Nephron progenitor cell (in vitro differentiated cells): ENCODE results near the gene CLK3.

ENCODE experiments used
- DNase-seq: peaks from one replicate; pipeline ENCODE4 v3.0.0; 2021
- H3K27ac Mint-ChIP-seq: 2 replicates; pipeline ENCODE4 v1.8.0; 2021; ENCODE audit warnings: mild to moderate bottlenecking, moderate library complexity, mixed read lengths
- H3K27me3 Mint-ChIP-seq: 2 replicates; pipeline ENCODE4 v1.8.0; 2021; ENCODE audit warnings: mild to moderate bottlenecking, low read depth, mixed read lengths; ENCODE audit not compliant: poor library complexity
- H3K36me3 Mint-ChIP-seq: 2 replicates; pipeline ENCODE4 v1.8.0; 2021; ENCODE audit warnings: low read depth, mixed read lengths
- H3K4me1 Mint-ChIP-seq: 2 replicates; pipeline ENCODE4 v1.8.0; 2021; ENCODE audit warnings: mixed read lengths
- H3K4me3 Mint-ChIP-seq: 2 replicates; pipeline ENCODE4 v1.8.0; 2021; ENCODE audit warnings: mild to moderate bottlenecking, moderate library complexity, mixed read lengths
- H3K9me3 Mint-ChIP-seq: 2 replicates; pipeline ENCODE4 v1.8.0; 2021; ENCODE audit warnings: mild to moderate bottlenecking, moderate library complexity, mixed read lengths
- TF ChIP-seq, protein P1 (sequence below): fragments of 200-600 bp; sonication (generic); IDR thresholded peaks from 2 replicates; pipeline ENCODE4 v1.5.0; 2021; ENCODE audit warnings: antibody characterized with exemption

CLK3 gene

DNA sequence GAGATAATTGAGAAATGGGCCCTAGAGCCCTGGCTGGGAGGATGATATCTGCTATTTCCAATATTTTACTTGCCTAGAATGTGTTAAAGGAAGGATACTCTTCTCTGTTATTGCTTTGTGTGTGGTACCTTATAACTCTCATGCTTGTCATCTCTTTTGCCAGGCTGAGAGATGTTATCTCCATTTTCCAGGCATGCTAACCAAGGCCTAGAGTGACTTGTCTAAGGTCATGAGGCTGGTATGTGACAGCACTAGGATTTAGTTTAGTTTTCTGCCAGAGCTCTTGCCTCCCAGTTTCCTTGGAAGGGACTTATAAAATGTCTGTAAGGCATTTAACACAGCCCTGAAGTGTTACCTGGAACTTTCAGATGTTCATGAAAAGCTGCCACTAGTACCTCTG lies 1.4 kb downstream of the CLK3 start:
- Mint-ChIP-seq H3K4me1 (peaks cover 54% of the 10 kb centered on the region), H3K27me3 (peaks cover 6% of the 10 kb centered on the region), H3K4me3 (peak overlapping the region; percentile 91), H3K36me3 (peaks cover 24% of the 10 kb centered on the region), H3K9me3 (no peaks in the 10 kb centered on the region), H3K27ac (peak overlapping the region; percentile 93)
- TF ChIP-seq, protein P1, sequence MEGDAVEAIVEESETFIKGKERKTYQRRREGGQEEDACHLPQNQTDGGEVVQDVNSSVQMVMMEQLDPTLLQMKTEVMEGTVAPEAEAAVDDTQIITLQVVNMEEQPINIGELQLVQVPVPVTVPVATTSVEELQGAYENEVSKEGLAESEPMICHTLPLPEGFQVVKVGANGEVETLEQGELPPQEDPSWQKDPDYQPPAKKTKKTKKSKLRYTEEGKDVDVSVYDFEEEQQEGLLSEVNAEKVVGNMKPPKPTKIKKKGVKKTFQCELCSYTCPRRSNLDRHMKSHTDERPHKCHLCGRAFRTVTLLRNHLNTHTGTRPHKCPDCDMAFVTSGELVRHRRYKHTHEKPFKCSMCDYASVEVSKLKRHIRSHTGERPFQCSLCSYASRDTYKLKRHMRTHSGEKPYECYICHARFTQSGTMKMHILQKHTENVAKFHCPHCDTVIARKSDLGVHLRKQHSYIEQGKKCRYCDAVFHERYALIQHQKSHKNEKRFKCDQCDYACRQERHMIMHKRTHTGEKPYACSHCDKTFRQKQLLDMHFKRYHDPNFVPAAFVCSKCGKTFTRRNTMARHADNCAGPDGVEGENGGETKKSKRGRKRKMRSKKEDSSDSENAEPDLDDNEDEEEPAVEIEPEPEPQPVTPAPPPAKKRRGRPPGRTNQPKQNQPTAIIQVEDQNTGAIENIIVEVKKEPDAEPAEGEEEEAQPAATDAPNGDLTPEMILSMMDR, result no peak
- DNase-seq, result no peak

DNA sequence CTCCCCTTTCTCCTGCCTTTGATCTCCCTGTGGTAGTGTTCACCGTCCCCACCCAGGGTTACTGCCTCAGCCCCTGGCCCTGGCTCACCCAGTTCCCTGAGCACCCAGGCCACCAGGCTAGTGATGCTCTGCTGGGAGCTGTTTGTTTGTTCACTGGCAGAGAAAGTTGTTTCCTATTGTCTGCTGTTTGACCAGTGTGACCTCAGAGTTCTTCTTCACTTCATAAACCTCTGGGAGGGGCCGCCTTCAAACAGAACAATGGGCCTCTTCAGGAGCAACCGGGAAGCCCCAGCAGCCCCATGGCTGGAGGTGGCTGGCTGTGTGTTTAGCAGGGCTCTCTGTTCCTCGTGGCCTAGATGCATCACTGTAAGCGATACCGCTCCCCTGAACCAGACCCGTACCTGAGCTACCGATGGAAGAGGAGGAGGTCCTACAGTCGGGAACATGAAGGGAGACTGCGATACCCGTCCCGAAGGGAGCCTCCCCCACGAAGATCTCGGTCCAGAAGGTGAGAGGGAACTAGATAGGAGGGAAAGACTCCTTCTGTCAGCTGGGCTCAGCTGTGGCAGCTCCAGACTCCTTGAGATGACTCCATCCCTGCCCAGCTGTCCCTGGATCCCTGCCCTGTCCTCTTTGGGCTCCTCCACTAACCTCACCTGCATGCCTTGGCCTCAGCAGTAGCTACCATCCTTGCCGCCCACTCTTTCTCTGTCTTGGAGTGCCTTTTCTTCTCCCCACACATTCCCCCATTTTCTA lies 3.4 kb downstream of the CLK3 start:
- TF ChIP-seq, protein P1, result no peak
- no peak overlapping the region for H3K4me3 Mint-ChIP-seq
- DNase-seq, result no peak
- H3K36me3 Mint-ChIP-seq, result peaks cover 40% of the 10 kb centered on the region
- no peaks in the 10 kb centered on the region for H3K9me3 Mint-ChIP-seq
- peaks cover 45% of the 10 kb centered on the region for H3K4me1 Mint-ChIP-seq
- H3K27me3 Mint-ChIP-seq, result peaks cover 6% of the 10 kb centered on the region
- H3K27ac Mint-ChIP-seq, result peak overlapping the region; percentile 77

DNA sequence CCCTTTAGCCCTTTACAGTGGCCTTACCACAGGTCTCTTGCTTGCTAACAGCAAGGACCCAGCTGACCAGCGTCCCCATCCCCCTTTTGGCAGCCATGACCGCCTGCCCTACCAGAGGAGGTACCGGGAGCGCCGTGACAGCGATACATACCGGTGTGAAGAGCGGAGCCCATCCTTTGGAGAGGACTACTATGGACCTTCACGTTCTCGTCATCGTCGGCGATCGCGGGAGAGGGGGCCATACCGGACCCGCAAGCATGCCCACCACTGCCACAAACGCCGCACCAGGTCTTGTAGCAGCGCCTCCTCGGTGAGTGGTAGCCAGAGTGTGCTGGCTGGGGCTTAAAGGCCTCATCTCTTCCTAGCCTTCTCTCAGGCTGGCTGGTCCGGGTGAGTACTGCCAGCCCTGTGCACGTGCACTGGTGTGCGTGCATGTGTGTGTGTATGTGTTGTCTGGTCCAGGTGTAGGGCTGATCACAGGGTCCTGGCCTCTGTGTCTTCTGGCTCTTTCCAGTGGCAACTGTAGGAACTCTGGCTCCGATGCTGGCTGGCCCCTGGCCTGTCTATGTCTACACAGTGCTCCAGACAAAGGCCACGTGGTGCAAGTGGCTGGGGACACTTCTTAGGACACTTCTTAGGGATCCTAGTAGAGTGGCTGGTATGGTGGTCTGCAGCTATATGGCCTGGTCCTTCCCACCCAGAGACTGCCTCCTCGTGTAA lies 4.4 kb downstream of the CLK3 start:
- Mint-ChIP-seq H3K4me1 (peaks cover 42% of the 10 kb centered on the region), H3K36me3 (peaks cover 48% of the 10 kb centered on the region), H3K4me3 (no peak overlapping the region)

DNA sequence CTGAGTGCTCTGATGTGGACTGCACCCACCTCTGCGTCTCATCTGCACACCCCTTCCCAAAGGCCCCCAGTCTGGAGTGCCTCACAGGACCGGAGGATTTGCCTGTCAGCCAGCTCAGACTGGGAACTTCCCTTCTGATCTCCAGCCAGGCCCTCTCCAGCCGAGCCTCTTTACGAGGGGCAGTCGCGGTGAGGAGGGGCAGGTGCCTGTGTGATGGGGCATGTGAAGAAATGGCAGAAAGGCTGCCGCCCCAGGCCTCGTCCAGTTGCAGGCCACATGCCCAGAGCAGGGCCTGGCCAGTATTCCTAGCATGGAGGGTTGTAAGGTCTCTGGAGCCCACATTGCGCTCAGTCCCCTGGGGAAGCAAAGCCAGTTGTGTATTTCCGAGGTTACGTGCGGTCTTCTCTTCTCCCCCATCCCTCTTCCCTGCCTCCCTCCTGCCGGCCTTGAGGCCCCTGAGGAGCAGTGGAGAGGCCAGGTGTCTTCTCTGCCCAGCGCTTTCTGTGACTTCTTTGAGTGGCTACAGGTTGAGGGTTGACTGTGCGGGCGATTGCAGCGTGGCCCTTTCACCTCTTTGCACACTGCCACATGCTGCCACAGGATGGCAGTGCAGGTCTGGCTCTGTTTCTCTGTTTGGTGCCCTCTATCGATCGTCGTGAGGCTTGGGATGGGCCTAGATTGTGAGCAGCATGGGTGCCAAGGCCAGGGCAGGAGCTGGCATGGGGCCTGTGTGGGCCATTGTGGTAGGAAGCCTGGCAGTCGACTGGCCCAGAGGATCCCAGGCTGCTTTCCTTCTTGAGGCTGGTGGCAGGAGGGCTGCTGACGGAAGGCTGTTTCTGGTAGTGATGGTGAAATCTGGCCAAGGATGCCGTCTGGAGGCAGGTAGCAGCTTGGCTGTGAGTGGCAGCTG lies 5.3 kb downstream of the CLK3 start:
- Mint-ChIP-seq H3K9me3 (no peaks in the 10 kb centered on the region), H3K4me1 (peaks cover 42% of the 10 kb centered on the region), H3K27me3 (peaks cover 6% of the 10 kb centered on the region), H3K36me3 (peaks cover 52% of the 10 kb centered on the region), H3K27ac (peak overlapping the region; percentile 70), H3K4me3 (no peak overlapping the region)
- TF ChIP-seq, protein P1, result peak; percentile 71
- DNase-seq, result peak; percentile 68

More for the DNA sequence above, 4.4 kb downstream of the CLK3 start:
- no peak overlapping the region for H3K27ac Mint-ChIP-seq
- TF ChIP-seq, protein P1, result no peak
- no peak for DNase-seq
- H3K27me3 Mint-ChIP-seq, result peaks cover 6% of the 10 kb centered on the region
- H3K9me3 Mint-ChIP-seq, result no peaks in the 10 kb centered on the region

DNA sequence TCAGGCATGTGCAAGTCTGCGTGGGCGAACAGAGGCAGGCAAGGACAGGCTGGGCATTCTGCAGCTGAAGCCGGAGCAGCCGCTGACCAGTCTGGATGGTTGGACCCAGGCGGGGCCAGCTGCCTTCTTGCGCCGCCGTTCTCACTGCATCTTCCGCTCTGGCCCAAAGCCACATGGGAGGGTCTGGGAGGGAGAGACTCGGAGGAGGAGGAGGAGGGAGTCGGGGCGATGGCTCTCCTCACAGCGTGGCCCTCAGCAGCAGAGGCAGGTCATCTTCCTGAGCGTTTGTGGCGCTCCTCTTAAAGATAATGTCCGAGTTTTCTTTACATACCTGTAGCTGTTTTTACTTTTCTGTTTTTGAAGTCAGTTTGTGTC lies 5.9 kb downstream of the CLK3 start:
- Mint-ChIP-seq H3K4me1 (peaks cover 39% of the 10 kb centered on the region), H3K4me3 (no peak overlapping the region), H3K36me3 (peaks cover 53% of the 10 kb centered on the region), H3K9me3 (no peaks in the 10 kb centered on the region), H3K27me3 (peaks cover 6% of the 10 kb centered on the region), H3K27ac (peak overlapping the region; percentile 69)
- TF ChIP-seq, protein P1, result no peak
- DNase-seq, result no peak
